Activated CD8-positive, alpha-beta memory T cell treated with anti-CD3 and anti-CD28 coated beads for 36 hours (primary cell): ENCODE measurements around the gene NFE2L3. TPM values are rescaled to one million over a fixed set of nuclear protein-coding genes. Genes with fewer than 3 reads are reported as not detected.
"Not testable (repeated sequence)": the region's sequence is repeated elsewhere in the genome, so short reads cannot be mapped to it uniquely, and the experiment has no call there.

Experiments used
- CTCF ChIA-PET: fragments of 350-600 bp; sonication (Branson Sonifier 250); formaldehyde crosslinking; loops from one replicate; lab custom pipeline; 2021; ENCODE audit warnings: antibody characterized with exemption; lab: Charles Lee
- POLR2A ChIA-PET: fragments of 350-600 bp; sonication (Branson Sonifier 250); formaldehyde crosslinking; loops from one replicate; lab custom pipeline; 2021; ENCODE audit warnings: antibody characterized with exemption; lab: Charles Lee
- total RNA-seq, 2 experiments: library from RNA; stranded (reverse); gene quantifications; one replicate each; pipeline ENCODE4 v1.2.3, GENCODE V29; 2021

Gene NFE2L3
- total RNA-seq, 2 experiments from 2014 or later: 60.2 to 62.1 TPM

DNA sequence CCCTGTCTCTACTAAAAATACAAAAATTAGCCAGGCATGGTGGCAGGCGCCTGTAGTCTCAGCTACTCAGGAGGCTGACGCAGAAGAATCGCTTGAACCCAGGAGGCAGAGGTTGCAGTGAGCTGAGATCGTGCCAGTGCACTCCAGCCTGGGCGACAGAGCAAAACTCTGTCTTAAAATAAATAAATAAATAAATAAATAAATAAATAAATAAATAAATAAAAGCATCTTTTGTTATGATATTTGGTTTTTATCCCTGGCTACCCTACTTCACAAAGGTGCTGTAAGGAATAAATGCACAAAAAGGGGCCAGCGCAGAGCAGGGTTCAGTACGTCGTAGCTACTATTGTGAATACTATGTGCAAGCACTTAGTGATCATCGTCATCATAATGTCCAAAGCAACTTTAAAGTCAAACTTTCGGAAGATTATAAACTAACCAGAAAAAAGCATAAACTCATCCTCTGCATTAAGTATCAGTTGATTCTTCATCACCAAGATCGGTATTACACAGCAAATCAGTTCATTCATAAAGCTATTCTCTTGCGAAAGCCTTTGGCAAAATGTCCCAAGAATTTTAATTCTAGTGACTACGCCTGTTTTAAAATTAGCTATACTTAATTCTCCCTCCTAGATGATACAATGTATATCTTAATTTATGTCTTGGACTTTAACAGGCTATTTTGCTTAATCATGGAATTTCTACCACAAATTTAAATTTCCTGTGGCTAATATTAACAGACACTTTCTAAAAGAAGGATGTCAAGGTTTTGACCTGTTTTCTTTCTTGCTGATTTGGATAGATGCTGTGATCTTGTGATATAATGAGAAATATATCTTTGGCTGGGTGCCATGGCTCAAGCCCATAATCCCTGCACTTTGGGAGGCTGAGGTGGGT lies 7.6 kb upstream of the NFE2L3 start:
- POLR2A ChIA-PET: interaction anchor here (0.6 kb wide), 1 partner anchor 152 kb away, joined by 6 read pairs; no protein-coding TSS in a partner anchor
- CTCF ChIA-PET: interaction anchor here (1.1 kb wide), 1 partner anchor 9 kb away, joined by 3 read pairs; no protein-coding TSS in a partner anchor

- ChIA-PET CTCF (interaction anchor here (0.7 kb wide), 1 partner anchor 210 kb away, joined by 3 read pairs; no protein-coding TSS in a partner anchor), POLR2A (no interaction called here)
These were observed 6.8 kb upstream of the NFE2L3 start for GRCh38 chr7:26145238-26145637.

GRCh38 chr7:26147030-26147429 lies 5.0 kb upstream of the NFE2L3 start:
- ChIA-PET POLR2A (no interaction called here), CTCF (interaction anchor here (0.9 kb wide), 1 partner anchor 28 kb away, joined by 3 read pairs; no protein-coding TSS in a partner anchor)

GRCh38 chr7:26147646-26148306 lies 4.2 kb upstream of the NFE2L3 start:
- POLR2A ChIA-PET: not testable (repeated sequence)
- CTCF ChIA-PET: interaction anchor here (0.9 kb wide), 1 partner anchor 29 kb away, joined by 3 read pairs; no protein-coding TSS in a partner anchor

DNA sequence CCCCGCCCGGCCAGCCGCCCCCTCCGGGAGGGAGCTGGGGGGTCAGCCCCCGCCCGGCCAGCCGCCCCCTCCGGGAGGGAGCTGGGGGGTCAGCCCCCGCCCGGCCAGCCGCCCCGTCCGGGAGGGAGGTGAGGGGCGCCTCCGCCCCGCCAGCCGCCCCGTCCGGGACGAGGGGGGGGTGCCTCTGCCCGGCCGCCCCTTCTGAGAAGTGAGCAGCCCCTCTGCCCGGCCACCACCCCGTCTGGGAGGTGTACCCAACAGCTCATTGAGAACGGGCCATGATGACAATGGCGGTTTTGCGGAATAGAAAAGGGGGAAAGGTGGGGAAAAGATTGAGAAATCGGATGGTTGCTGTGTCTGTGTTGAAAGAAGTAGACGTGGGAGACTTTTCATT lies 3.7 kb upstream of the NFE2L3 start:
- CTCF ChIA-PET, POLR2A ChIA-PET: not testable (repeated sequence)

- ChIA-PET POLR2A (no interaction called here), CTCF (interaction anchor here (0.6 kb wide), 1 partner anchor 60 kb away, joined by 3 read pairs; no protein-coding TSS in a partner anchor)
These were observed 2.5 kb upstream of the NFE2L3 start for GRCh38 chr7:26149391-26149977.

GRCh38 chr7:26151096-26151495 lies 902 bp upstream of the NFE2L3 start:
- POLR2A ChIA-PET: interaction anchor here (0.8 to 2.8 kb wide), 7 partner anchors 34 to 289 kb away, joined by 3 to 17 read pairs (median 5); partner anchors contain the start of gene CBX3
- CTCF ChIA-PET: interaction anchor here (0.9 to 1.5 kb wide), 4 partner anchors 15 to 52 kb away, joined by 3 to 4 read pairs (median 4); no protein-coding TSS in a partner anchor

- ChIA-PET POLR2A (interaction anchor here (0.6 to 2.8 kb wide), 14 partner anchors 16 to 289 kb away, joined by 3 to 17 read pairs (median 6); partner anchors contain the start of genes CBX3 and SNX10), CTCF (interaction anchor here (0.8 to 1.6 kb wide), 6 partner anchors 9 to 61 kb away, joined by 3 to 5 read pairs (median 4); no protein-coding TSS in a partner anchor)
These were observed 397 bp upstream of the NFE2L3 start for GRCh38 chr7:26151650-26151952.

- ChIA-PET CTCF (interaction anchor here (1.6 kb wide), 2 partner anchors 8 to 46 kb away, joined by 4 to 5 read pairs; no protein-coding TSS in a partner anchor), POLR2A (interaction anchor here (0.6 to 2.8 kb wide), 11 partner anchors 14 to 140 kb away, joined by 3 to 17 read pairs (median 6); partner anchors contain the start of gene CBX3)
These were observed 813 bp downstream of the NFE2L3 start for GRCh38 chr7:26152782-26153240.

- POLR2A ChIA-PET: interaction anchor here (1.0 to 1.6 kb wide), 2 partner anchors 35 to 36 kb away, joined by 4 to 12 read pairs; no protein-coding TSS in a partner anchor
These were observed 1.3 kb downstream of the NFE2L3 start for GRCh38 chr7:26153241-26153822.

GRCh38 chr7:26153823-26154783 lies 2.1 kb downstream of the NFE2L3 start:
- ChIA-PET POLR2A (interaction anchor here (0.6 to 1.3 kb wide), 5 partner anchors 34 to 1029 kb away, joined by 3 to 4 read pairs (median 3); partner anchors contain the start of gene CYCS), CTCF (no interaction called here)

More at GRCh38 chr7:26153241-26153822, 1.3 kb downstream of the NFE2L3 start:
- CTCF ChIA-PET: no interaction called here

GRCh38 chr7:26155531-26156375 lies 3.8 kb downstream of the NFE2L3 start:
- ChIA-PET CTCF (interaction anchor here (0.7 to 1.8 kb wide), 4 partner anchors 11 to 263 kb away, joined by 3 to 9 read pairs (median 3); no protein-coding TSS in a partner anchor), POLR2A (interaction anchor here (0.7 to 2.3 kb wide), 5 partner anchors 32 to 44 kb away, joined by 3 to 10 read pairs (median 9); no protein-coding TSS in a partner anchor)

DNA sequence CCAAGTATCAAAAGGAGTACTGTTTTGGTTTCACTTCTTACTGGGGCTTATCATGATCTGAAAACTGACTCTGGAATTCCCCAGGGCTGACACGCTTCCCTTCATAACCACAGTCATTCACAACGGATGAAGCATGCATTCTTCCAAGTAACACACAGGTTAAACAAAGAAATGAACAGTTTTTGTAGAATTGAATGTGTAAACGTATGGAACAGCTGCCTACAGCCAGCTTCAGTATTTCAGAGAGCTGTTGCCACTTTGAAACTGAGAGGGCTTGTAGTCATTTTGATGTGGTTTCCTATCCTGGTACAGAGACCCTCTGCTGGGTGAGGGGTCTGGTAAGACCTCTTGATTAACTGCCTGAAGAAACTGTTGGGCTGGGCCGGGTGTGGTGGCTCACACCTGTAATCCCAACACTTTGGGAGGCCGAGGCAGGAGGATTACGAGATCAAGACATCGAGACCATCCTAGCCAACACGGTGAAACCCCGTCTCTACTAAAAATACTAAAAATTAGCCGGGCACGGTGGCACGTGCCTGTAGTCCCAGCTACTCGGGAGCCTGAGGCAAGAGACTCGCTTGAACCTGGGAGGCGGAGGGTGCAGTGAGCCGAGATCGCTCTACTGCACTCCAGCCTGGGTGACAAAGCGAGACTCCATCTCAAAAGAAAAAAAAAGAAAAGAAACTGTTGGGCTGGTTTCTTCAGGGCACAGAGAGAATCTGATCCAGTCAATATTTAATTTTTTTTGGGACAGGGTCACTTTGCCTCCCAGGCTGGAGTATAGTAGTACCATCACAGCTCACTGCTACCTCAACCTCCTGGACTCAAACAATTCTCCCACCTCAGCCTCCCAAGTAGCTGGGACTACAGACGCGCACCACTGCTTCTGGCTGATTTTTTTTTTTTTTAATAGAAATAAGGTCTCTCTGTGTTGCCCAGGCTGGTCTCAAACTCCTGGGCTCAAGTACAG lies 4.7 kb downstream of the NFE2L3 start:
- CTCF ChIA-PET: interaction anchor here (0.7 to 1.8 kb wide), 4 partner anchors 10 to 38 kb away, joined by 3 to 9 read pairs (median 4); no protein-coding TSS in a partner anchor
- POLR2A ChIA-PET: interaction anchor here (0.7 to 2.3 kb wide), 6 partner anchors 10 to 43 kb away, joined by 3 to 10 read pairs (median 9); no protein-coding TSS in a partner anchor

DNA sequence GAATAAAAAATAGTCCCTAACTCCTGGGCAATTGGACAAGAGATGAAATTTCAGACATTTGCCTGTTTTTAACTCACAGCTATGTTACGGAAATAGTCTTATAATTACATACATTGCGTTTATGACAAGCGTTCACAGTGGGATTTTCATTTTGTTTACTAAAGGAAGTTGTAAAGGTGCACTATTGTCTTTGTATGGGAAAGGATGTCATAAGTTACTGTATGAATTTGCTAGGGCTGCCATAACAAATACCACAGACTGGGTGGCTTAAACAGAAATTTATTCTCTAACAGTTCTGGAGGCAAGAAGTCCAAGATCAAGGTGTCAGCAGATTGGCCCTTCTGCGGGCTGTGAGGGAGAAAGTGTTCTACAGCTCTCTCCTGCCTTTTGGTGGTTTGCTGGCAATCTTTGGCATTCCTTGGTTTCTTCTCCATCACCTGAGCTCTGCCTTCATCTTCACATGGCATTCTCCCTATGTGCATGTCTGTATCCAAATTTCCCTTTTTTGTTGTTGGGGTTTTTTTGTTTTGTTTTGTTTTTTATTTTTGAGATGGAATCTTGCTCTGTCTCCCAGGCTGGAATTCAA lies 5.6 kb downstream of the NFE2L3 start:
- ChIA-PET CTCF (interaction anchor here (0.8 to 1.2 kb wide), 3 partner anchors 9 to 95 kb away, joined by 3 to 4 read pairs (median 3); no protein-coding TSS in a partner anchor), POLR2A (interaction anchor here (0.8 to 2.3 kb wide), 4 partner anchors 9 to 42 kb away, joined by 3 to 9 read pairs (median 3); no protein-coding TSS in a partner anchor)
